ENCODE results near the gene SLX9.

The SLX9 gene

GRCh38 chr21:45009616-45010015, 69.8 kb downstream of the SLX9 start:
- DNase-seq = no peak

GRCh38 chr21:45010096-45010495, 70.3 kb downstream of the SLX9 start:
- no peak for DNase-seq

- no peak for DNase-seq
Observed at GRCh38 chr21:45010860-45011259, 71.0 kb downstream of the SLX9 start.

- no peak for DNase-seq
Observed at GRCh38 chr21:45011426-45011825, 71.6 kb downstream of the SLX9 start.

- no peak for DNase-seq
Observed at GRCh38 chr21:45011911-45012661, 72.3 kb downstream of the SLX9 start.

GRCh38 chr21:45012662-45013259, 72.9 kb downstream of the SLX9 start:
- no peak for DNase-seq

GRCh38 chr21:45013260-45013841, 73.5 kb downstream of the SLX9 start:
- DNase-seq = no peak

GRCh38 chr21:45014747-45015468, 75.1 kb downstream of the SLX9 start:
- no peak for DNase-seq

GRCh38 chr21:45015469-45015860, 75.6 kb downstream of the SLX9 start:
- DNase-seq = no peak

GRCh38 chr21:45016031-45016405, 76.2 kb downstream of the SLX9 start:
- DNase-seq = no peak

GRCh38 chr21:45016406-45017038, 76.7 kb downstream of the SLX9 start:
- no peak for DNase-seq

GRCh38 chr21:45017039-45017960, 77.5 kb downstream of the SLX9 start:
- no peak for DNase-seq

GRCh38 chr21:45018131-45019075, 78.6 kb downstream of the SLX9 start:
- no peak for DNase-seq

GRCh38 chr21:45019076-45019886, 79.5 kb downstream of the SLX9 start:
- no peak for DNase-seq

- DNase-seq = no peak
Observed at GRCh38 chr21:45019887-45020537, 80.2 kb downstream of the SLX9 start.

- no peak for DNase-seq
Observed at GRCh38 chr21:45020629-45021427, 81.0 kb downstream of the SLX9 start.

- DNase-seq = no peak
Observed at GRCh38 chr21:45021428-45022347, 81.9 kb downstream of the SLX9 start.

GRCh38 chr21:45022348-45022675, 82.5 kb downstream of the SLX9 start:
- DNase-seq = no peak
